Activated T-cell treated with anti-CD3 and anti-CD28 coated beads, Interleukin-2, amount 50 U/mL, for 1 hour (primary cell): ENCODE measurements around the gene DDIAS.
A peak's percentile ranks its signal among the peaks of the same experiment; 100 is the strongest.
"Not testable (repeated sequence)": the region's sequence is repeated elsewhere in the genome, so short reads cannot be mapped to it uniquely, and the experiment has no call there.

Experiments
- DNase-seq: peaks from one replicate; pipeline ENCODE4 v3.0.0-alpha.2; 2020

The DDIAS gene

DNA sequence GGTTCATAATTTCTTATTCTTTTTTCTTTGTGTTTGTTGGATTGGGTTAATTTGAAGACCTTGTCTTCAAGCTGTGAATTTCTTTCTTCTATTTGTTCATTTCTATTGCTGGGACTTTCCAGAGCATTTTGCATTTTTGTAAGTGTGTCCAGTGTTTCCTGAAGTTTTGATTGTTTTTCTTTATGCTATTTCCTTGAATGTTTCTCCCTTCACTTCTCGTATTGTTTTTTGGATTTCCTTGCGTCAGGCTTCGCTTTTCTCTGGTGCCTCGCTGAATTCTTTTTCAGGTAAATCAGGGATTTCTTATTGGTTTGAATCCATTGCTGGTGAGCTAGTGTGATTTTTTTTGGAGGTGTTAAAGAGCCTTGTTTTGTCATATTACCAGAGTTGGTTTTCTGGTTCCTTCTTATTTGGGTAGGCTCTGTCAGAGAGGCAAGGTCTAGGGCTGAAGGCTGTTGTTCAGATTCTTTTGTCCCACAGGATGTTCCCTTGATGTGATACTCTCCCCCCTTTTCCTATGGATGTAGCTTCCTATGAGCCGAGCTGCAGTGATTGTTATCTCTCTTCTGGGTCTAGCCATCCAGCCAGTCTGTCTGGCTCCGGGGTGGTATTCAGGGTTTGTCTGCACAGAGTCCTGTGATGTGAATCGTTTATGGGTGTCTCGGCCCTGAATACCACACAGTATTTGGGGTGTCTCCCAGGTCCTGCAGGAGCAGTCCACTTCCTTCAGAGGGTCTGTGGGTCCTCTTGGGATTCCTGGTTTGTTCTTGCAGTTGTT, 21.0 kb downstream of the DDIAS start:
- DNase-seq = not testable (repeated sequence)

- no peak for DNase-seq
These were observed 23.1 kb downstream of the DDIAS start for GRCh38 chr11:82924522-82925224.

- no peak for DNase-seq
These were observed 25.8 kb downstream of the DDIAS start for GRCh38 chr11:82927264-82927880.

- DNase-seq = no peak
These were observed 27.6 kb downstream of the DDIAS start for GRCh38 chr11:82929121-82929520.

DNA sequence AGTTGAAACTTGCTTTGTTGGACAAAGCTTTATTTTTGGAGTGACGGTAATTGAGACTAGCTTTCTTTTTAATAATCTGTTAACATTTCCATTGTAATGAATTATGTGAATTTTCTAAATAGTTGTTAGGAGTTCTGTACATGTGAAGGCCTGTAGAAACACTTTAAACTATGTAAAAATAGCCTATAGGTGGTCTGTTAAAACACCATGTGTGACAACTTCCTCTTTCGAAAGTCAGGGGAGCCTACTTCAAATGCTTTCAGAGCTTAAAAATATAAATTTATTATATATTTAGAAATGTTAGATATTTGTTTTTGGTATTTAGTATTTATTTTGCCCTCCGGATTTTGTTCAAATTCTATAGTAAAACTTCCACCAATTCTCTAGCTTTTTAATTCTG, 28.7 kb downstream of the DDIAS start:
- DNase-seq = no peak

DNA sequence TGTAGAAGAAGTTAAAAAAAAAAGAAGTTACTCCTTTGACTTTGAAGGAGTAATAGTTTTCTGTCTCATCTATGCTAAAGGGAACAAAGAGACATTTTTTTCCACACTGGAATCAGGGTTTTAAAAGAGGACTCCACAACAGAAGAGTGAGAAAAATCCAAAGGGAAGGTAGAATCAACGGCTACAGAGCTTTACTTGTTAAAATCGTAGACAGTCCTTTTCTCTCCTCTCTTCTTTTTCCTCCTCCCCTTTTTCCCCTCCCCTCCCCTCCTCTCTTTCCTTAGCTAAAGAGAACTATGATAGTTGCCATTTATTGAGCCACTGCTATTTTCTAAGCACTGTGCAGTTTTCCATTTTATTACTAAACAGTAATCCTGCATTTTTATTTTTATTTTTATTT, 29.2 kb downstream of the DDIAS start:
- no peak for DNase-seq

GRCh38 chr11:82932564-82932963, 31.0 kb downstream of the DDIAS start:
- no peak for DNase-seq

- no peak for DNase-seq
These were observed 34.7 kb downstream of the DDIAS start for GRCh38 chr11:82936261-82936660.

DNA sequence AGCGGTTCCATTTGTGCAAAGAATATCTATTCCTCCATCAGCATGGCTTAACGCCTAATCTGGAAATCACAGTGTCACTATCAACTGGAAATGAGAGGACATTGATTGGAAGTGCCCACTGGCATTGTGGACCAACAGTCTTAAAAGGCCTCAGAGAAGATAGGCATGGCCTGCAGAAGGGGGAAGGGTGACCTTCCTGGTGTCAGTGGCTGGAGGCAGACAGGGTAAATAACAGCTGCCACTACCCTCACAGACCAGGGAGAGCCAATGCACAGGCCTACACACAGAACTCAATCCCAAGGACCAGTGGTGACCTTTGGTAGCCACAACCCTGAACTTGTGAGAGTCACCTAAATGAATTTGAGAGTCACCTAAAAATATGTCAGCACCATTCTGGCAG, 36.0 kb downstream of the DDIAS start:
- no peak for DNase-seq

DNA sequence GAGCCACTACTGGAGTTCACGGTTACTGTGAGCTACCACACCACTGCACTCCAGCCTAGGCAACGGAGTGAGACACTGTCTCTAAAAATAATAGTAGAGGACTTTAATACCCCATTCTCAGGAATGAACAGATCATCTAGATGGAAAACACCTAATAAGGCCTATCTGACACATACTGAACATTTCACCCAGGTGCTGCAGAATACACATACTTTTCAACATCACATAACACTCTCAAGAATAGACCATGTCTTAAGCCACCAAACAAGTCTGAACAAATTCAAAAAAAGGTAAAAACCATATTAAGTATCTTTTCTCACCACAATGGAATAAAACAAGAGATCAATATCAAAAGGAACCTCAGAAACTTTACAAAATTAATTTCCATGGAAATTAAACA, 37.9 kb downstream of the DDIAS start:
- DNase-seq = no peak

DNA sequence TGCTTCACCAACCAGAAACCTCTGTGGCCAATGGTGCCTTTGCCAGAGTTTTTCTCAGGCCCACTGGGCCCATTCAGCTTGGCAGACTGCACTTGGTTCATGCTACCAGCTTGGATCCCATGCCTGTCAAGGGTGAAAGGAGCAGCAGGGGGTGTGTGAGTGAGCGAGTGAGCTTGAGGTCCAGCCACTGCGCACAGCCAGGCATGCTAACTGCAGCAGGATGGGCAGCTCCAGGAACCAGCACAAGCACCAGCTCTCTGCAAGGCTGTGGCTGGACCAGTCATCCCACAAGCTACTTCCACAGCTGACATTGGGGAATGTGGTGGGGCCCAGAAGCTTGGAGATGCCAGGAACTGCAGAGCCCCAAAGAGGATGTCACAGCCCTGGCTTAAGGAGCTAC, 40.8 kb downstream of the DDIAS start:
- no peak for DNase-seq

DNA sequence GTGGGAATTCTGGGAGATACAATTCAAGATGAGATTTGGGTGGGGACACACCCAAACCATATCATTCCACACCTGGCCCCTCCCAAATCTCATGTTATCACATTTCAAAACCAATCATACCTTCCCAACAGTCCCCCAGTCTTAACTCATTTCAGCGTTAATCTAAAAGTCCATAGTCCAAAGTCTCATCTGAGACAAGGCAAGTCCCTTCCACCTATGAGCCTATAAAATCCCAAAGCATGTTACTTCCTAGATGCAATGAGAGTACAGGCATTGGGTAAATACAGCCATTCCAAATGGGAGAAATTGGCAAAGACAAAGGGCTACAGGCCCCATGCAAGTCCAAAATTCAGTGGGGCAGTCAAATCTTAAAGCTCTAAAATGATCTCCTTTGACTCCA, 41.9 kb downstream of the DDIAS start:
- DNase-seq = not testable (repeated sequence)

- DNase-seq = no peak
These were observed 42.7 kb downstream of the DDIAS start for GRCh38 chr11:82944198-82944597.

- DNase-seq = not testable (repeated sequence)
These were observed 43.5 kb downstream of the DDIAS start for GRCh38 chr11:82945041-82945440.

DNA sequence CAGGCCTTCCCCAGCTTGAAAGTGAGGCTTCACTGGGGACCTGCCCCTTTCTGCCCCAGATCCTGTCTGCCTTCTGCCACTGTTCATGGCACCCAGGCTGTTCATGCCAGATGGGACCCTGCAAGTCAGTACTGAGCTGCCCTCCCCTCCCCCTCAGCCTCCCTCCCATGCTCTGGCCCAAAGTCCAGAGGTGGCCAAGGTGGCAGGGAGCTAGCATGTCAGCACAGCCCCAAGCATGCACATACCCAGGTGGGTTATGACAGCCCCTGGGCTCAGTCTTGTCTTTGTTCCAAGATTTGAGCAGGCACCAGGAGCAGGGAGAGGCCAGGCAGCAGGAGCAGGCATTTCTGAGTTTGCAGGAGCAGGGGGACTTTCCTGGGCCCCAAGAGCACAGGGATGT, 44.1 kb downstream of the DDIAS start:
- DNase-seq = no peak

DNA sequence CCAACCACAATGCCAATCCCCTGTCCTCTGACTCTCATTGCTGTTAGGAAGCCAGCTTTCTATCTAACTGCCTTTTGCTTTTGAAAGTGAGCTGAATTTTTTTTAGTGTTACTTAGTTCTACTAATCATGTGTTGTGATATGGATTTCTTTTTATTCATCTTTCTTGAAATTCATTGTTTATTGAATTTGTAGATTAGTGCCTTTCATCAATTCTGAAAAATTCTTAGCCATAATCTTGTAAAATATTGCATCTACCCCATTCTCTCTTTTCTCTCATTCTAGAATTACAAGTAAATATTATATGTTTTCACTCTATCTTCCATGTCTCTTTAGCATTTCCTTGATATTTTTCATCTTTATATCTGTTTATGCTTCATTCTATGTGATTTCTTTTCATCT, 47.8 kb downstream of the DDIAS start:
- DNase-seq = no peak

DNA sequence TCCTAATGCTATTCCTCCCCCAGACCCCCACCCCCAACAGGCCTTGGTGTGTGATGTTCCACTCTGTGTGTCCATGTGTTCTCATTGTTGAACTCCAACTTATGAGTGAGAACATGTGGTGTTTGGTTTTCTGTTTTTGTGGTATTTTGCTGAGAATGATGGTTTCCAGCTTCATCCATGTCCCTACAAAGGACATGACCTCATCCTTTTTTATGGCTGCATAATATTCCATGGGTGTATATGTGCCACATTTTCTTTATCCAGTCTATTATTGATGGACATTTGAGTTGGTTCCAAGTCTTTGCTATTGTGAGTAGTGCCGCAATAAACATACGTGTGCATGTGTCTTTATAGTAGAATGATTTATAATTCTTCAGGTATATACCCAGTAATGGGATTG, 49.0 kb downstream of the DDIAS start:
- not testable (repeated sequence) for DNase-seq

DNA sequence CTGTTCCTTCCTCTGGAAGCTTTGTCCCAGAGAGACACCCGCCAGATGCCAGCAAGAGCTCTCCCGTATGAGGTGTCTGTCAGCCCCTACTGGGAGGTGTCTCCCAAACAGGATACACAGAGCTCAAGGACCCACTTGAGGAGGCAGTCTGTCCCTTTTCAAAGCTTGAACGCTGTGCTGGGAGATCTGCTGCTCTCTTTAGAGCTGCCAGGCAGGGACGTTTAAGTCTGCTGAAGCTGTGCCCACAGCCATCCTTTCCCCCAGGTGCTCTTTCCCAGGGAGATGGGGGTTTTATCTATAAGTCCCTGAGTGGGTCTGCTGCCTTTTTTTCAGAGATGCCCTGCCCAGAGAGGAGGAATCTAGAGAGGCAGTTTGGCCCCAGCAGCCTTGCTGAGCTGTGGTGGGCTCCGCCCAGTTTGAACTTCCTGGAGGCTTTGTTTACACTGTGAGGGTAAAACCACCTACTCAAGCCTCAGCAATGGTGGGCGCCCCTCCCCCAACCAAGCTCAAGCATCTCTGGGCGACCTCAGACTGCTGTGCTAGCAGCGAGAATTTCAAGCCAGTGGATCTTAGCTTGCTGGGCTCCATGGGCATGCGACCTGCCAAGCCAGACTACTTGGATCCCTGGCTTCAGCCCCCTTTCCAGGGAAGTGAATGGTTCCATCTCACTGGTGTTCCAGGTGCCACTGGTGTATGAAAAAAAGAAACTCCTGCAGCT, 54.4 kb downstream of the DDIAS start:
- peak; percentile 67 for DNase-seq

DNA sequence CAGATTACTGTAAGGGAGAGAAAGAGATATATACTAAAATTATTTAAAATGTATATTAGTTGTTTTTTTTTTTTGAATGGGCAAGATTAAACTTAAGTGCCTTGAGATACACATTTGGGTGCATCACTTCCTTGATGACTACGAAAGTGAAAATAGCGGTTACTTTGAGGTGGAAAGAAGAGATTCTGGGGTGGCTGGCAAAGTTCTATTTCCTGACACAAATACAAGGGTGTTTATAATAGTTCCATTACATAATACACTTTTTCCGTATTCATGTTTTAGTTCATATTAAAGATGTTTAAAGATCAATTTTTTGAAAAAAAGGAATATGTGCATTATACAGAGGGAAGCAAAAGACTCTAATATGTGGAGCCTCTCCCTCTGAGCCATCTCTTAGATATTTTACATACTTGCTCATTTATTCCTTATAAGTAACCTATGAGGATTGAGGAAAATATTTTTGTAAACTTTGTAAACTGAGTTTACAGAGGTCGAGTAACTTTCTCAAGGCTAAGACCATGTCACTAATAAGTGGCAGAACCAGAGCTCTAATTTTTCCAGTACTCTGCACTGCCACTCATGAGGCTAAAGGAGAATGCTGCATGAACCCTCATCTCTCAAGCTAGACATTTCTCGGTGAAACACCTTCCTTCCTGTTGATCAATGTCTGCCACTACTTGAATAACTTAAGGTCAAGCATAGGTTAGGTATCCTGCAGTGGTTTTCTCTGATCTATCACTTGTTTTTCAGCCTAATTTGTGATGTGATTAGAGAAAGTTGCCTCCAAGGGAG, 58.6 kb downstream of the DDIAS start:
- DNase-seq = no peak

- no peak for DNase-seq
These were observed 59.2 kb downstream of the DDIAS start for GRCh38 chr11:82960779-82961143.

DNA sequence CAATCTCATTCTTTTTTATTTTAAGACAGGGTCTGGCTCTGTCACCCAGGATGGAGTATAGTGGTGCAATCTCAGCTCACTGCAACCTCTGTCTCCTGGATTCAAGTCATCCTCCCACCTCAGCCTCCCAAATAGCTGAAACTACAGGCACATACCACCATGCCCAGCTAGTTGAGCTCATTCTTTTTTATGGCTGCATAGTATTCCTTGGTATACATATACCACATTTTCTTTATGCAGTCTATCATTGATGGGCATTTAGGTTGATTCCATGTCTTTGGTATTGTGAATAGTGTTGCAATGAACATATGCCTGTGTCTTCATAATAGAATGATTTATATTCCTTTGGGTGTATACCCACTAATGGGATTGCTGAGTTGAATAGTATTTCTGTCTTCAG, 60.5 kb downstream of the DDIAS start:
- DNase-seq = not testable (repeated sequence)

DNA sequence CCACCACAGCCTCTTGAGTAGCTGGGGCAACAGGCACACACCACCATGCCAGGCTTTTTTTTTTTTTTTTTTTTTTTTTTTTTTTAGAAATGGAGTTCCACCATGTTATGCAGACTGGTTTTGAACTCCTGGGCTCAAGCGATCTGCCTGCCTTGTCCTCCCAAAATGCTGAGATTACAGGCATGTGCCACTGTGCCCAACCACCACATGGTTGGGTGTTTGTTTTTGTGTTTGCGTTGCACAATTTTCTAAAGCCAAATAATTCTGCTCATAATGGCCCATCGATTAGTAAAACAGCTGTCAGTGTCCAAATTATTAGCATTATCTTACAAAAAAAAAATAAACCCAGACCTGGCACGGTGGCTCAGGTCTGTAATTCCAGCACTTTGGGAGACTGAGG, 65.8 kb downstream of the DDIAS start:
- DNase-seq = no peak

DNA sequence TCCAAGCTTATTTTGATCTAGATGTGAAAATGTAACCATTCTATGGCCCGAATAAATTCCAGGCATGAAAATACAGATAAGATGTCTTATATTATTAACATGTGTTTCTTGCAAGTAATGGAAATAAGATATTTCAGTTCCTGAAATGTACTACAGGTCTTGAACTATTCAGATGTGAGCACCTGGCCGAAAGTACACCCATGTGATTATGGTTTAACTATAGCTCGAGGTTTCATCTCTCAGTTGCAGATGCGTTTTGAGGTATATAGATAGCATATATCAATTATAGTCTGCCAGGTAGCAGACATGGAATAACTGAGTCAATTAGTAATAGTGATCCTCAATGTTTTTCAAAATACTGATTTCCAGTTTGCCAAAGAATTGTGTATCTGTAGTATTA, 68.3 kb downstream of the DDIAS start:
- no peak for DNase-seq
